NCI-H146 treated with DMSO at 0.1 percent for 48 hours (cell line): ENCODE data around the gene NPAS2.

Source experiments
- DNase-seq: peaks from one replicate; lab custom pipeline; 2025; ENCODE audit not compliant: unreplicated experiment; lab: John Stamatoyannopoulos, UW

The NPAS2 gene, protein sequence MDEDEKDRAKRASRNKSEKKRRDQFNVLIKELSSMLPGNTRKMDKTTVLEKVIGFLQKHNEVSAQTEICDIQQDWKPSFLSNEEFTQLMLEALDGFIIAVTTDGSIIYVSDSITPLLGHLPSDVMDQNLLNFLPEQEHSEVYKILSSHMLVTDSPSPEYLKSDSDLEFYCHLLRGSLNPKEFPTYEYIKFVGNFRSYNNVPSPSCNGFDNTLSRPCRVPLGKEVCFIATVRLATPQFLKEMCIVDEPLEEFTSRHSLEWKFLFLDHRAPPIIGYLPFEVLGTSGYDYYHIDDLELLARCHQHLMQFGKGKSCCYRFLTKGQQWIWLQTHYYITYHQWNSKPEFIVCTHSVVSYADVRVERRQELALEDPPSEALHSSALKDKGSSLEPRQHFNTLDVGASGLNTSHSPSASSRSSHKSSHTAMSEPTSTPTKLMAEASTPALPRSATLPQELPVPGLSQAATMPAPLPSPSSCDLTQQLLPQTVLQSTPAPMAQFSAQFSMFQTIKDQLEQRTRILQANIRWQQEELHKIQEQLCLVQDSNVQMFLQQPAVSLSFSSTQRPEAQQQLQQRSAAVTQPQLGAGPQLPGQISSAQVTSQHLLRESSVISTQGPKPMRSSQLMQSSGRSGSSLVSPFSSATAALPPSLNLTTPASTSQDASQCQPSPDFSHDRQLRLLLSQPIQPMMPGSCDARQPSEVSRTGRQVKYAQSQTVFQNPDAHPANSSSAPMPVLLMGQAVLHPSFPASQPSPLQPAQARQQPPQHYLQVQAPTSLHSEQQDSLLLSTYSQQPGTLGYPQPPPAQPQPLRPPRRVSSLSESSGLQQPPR

DNA sequence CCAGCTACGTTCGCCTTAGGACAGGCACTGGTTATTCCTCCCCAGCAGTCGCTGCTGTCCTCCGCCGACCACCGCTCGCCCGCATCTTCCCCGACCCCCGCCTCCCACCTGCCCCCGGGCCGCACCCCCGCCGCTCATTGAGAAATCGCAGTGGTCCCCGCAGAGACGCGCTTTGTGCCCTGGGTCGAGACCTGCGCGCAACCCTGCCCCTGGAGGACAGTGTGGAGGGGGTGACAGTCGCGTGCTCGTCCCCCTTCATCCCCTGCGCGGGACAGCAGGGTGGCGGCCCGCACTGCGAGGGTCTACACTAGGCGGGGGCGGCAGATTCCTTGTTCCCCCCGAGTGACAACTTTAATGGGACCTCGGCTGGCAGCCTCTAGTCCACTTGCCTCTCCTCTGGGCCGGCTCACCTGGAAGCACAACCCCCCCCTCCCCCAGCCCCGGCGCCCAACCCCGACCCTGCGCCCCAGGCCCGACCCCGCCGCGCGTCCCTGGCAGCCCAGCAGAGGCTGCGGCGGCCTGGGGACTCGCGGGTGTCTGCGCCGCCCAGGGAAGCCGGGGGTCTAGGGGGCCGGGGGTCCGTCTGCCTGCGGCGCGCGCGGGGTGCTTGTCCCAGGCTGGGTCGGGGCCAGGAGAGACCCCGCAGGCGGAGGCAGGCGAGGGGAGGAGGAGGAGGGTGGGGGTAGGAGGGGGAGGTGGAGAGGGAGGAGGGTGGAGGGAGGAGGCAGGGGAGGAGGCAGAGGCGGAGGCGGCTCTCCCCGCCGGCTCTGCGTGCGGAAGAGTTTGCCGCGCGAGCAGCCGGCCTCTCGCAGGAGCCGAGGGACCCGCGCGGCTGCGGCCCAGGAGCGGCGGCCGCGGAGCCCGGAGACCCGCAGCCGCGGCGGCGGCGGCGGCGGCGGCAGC is at the start of gene NPAS2:
Gene NPAS2 (plus strand): TSS at position 770 of the 903 bp plus-strand sequence. CDS start 84,616 bp downstream, outside the sequence.
- DNase-seq: no peak

DNA sequence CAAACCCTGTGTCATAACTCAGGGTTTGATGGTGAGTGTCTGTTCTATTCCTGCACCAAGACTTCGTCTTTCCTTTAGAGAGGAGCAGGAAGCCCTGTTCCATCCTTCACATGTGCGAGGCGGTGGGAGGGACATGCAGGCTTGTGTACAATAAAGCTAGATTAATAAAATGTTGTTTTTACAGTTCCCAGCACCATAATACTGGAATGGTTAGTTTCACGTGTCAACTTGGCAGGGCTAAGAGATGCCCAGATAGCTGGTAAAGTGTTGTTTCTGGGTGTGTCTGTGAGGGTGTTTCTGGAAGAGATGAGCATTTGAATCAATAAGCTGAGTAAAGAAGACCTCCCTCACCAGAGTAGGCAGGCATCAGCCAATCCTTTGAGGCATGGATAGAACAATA is 48.8 kb upstream of the NPAS2 start:
- no peak for DNase-seq

DNA sequence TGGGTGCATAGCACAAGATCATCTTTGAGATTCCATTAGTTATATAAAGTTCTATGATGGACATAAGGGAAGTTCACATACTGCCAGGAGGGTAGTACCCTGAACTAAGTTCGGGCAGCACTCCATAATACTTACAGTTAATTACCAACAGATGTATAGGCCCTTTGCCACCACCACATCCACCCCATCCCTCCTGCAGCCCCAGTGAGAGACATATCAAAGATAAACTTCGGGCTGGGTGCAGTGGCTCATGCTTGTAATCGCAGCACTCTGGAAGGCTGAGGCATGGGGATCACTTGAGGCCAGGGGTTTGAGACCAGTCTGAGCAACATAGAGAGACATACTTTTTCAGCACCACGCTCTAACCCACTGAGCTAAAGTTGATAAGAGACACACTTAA is 46.4 kb upstream of the NPAS2 start:
- no peak for DNase-seq

- DNase-seq: no peak
Measured at GRCh38 chr2:100776445-100776844, 43.5 kb upstream of the NPAS2 start.

DNA sequence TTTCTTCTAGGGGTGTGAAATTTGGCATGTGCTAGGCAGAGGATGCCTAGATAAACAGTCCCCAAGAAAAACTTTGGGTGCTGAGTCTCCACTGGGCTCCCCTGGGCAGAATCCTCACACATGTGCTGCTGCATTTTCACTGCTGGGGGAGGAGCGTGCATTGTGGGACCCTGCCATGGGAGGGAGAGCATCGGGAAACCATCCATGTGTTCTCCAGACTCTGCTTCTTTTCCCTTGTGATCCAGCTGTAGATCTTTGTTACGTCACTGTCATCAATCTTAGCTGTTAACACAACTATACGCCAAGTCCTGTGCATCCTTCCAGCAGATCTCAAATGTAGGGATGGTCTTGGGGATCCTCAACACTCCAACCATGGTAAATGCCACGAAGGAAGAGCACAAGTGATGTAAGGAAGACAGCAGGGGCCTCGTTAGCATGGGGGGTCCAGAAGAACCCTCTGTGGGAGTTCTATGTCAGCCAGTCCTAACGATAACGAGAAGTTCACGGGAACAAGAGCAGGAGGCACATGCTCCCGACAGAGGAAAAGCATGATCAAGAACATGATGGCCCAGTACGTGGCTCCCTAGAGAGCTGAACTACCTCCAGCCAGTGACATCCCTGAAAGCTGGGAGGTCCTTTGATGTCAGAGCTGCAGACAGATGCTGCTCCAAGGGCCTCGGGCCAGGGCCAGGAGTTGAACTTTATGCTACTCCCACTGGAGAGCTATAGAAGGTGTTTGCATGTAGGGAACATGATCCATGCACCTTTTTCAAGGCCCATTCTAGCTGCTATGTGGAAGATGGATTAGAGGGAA is 41.1 kb upstream of the NPAS2 start:
- no peak for DNase-seq

DNA sequence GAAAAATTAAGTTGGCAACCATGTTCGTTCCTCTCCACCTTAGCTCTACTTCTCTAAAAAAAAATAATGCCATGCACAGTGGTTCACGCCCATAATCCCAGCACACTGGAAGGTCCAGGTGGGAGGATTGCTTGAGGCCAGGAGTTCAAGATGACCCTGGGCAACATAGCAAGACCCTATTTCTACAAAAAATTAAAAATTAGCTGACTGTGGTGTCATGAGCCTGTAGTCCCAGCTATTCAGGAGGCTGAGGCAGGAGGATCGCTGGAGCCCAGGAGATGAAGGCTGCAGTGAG is 40.1 kb upstream of the NPAS2 start:
- no peak for DNase-seq

- no peak for DNase-seq
Measured at GRCh38 chr2:100780203-100781008, 39.5 kb upstream of the NPAS2 start.

DNA sequence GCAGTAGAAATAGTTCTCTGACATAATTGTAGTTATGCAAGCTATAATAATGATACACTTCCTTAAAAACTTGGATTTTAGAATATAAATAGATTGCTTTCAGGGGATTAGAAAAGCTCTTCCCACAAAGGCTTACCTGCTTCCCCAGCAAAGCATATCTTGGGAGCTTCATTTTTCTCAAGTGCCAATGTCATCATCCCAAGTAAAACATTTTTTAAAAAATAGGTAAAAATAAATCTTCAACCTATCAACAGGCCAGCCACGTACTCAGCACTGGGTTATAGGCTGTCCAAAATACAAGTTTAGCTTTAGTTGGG is 39.0 kb upstream of the NPAS2 start:
- no peak for DNase-seq

DNA sequence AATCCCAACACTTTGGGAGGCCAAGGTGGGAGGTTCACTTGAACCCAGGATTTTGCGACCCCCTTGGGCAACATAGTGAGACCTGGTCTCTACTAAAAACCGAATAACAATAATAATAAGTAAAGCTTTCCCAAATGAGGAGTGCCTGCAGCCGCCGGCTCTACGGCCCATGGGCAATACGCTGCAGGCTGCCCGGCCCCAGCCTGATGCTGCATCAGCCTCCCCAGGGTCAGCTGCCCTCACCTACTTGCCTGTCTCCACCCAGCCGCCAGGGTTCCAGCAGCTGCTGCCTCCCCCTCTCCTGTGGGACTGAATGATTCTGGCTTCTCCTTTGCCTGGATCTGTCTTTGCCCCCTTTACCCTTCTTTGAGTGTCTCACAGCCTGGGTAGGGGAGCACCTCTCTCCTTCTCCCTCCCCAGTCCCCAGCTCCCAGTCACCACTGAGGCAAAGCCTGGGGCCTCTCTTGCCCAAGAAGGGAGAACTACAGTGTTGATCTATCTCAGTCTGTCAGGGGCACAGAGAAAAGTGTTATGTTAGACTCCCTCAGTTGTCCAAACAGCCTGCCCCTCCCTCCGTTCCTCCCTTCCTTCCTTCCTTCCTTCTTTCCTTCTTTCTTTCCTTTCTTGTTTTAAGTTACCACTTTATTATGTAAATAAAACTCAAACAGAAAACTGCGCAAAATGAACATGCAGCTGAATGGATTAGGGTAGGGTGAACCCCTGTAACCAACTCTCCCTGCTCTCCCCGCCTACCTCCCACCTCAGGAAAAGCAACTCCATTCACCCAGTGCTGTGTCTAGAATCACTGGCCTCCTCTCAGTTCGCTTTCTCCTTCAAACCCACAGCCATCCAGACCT is 38.2 kb upstream of the NPAS2 start:
- DNase-seq: no peak

DNA sequence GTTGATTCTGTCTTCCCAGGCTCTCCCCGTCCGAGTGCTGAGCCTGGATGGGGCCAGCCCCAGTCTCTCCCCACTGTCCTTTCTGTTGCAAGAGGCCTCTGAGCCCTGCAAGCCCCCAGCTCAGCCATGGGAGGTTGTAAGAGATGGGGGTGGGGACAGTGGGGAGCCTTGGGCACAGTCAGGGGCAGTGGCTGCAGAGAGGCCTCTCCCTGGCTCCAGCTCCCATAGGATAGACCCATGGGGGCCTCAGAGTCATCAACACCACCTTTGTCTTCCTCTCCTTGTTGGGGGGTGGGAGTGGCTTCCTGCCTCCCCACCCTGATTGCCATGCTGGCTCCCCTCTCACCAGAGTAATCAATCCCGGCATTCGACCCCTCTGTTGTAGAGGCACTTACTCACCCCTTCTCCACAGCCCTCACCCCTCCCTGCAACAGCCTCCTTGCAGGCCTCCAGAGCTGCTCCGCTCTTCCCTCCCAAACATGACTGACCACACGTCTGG is 37.5 kb upstream of the NPAS2 start:
- no peak for DNase-seq

GRCh38 chr2:100783987-100784386 is 36.0 kb upstream of the NPAS2 start:
- DNase-seq: no peak

DNA sequence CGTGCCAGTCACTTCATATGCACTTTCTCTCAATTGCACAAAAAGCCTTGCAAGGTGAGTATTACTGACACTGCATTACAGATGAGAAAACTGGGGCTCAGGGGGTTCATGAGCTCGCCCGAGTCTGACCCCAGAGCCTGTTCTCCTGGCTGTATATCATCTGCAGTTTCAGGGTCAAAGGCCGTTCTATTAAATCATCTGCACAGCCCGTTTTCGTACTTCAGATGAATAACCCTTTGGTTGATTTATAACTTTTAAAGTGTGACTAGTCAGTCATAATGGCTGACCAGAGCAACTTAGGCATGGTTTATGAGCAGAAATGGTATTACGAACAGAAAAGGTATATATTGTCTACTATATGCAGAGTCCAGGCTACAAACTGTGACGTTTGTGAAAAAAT is 35.3 kb upstream of the NPAS2 start:
- DNase-seq: no peak

DNA sequence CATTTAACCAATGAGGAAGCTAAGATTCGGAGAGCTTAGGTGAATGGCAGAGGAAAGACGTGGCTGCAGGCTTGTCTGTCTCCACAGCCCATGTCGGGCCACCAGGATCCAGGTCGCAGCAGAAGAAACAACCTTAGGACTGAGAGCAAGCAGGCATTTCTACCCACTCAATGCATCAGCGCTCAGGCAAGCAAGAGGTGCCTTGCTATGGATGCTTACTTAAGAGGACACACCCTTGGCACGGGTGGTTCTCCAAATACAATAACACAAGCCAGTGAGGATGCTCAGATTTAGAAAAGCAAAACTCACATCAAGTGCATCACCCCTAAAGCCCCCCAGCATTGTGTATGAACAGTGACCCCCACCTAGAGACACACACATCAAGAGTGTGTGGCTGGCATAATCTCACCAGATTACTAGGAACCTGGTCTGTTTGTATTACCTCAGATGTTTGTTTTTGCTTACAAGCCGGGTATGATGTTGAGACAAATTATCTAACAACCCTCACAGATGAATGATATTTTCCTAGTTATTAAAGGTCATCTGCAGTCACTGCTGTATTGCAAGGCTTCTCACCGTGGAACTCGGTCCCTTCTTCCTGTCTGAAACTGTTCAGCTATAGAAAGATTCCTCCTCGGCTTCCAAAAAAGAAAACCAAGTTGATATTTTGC is 34.2 kb upstream of the NPAS2 start:
- no peak for DNase-seq

- DNase-seq: no peak
Measured at GRCh38 chr2:100786297-100786658, 33.7 kb upstream of the NPAS2 start.

DNA sequence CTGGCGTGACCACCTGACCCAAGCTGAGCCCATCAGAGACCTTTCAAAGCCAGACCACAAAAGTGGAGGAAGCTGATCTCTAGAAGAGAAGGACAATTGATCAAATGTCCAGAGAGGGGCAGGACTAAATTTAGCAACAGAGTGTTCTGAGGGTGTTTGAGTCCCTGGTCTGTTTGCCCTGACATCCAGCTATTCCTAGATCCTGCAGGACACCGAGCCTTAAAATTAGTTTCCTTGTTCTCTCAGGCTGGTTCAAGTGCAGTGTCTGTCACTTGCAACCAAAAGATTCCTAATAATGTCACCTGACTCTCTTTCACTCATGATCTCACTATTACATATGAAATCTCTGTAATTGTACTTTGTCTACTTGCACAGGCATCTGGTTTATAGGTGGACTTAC is 33.0 kb upstream of the NPAS2 start:
- no peak for DNase-seq

DNA sequence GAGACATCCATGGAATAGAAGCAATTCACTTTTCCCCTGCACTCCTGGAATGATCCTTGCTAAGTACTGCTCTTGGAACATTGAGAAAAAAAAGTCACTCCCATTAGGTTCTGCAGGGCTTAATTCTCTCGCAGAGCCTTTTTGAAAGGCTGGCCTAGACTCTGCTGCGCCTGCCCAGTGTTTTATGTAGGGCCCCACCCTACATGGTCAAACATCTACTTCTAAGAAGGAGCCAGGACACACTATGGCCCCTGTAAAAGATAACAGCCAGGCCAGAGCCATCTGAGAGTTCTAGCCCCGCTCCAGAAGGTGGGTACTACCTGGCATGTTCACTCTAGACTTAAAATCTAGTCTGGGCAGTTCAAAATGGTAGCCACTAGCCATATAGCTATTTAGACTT is 30.6 kb upstream of the NPAS2 start:
- no peak for DNase-seq

DNA sequence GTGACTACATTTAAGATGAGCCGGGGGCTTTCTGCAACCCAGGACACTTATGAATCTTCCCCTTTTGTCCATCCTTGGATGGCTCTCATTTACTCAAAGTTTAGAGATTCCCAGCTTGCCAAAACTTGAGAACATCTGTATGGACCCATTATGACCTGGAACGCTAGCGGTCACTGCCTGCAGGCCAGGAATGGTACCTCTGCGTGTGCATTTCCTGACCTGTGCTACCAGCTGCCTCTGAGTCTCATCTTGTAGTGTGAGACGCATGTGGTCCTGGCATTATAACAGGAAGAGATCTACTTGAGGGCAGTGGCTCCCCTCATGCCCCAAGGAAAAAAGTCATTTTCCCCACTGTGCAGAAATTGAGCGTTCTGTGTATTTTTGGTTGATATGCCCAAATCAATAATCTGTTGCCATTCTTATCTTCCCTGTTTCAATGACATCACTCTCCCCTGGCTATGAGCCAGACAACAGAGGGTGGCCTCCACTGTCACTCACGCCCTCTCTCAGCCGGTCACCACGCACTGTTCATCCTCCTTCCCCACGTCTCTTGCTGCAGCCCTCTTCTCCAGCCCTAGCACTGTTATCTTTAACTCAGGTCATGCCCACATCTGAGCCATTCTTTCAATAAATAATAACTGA is 28.5 kb upstream of the NPAS2 start:
- DNase-seq: no peak

GRCh38 chr2:100791936-100792308 is 28.0 kb upstream of the NPAS2 start:
- DNase-seq: no peak
